ENCODE results near the gene PLEKHG4B. TPM values are rescaled to one million over a fixed set of nuclear protein-coding genes. Genes with fewer than 3 reads are reported as not detected.

The PLEKHG4B gene
- total and polyA plus RNA-seq, 2 of the 8 experiments (the other 6 are each of a cell fraction or from before 2014, with no cell fraction given): 31.1 to 43.6 TPM

GRCh38 chr5:231661-232060 is 139.7 kb downstream of the PLEKHG4B start:
- CTCF ChIA-PET (ENCODE audit: partially characterized antibody): interaction anchor here (1.4 to 1.6 kb wide), 2 partner anchors 40 to 183 kb away, joined by 4 to 7 read pairs; partner anchors contain the start of gene LRRC14B

More at GRCh38 chr5:231661-232060, 139.7 kb downstream of the PLEKHG4B start:
- Histone ChIP-seq H3K4ac (replicated peaks; ENCODE audit: insufficient read length, low read depth, low read length) (no peak overlapping the region), H2BK120ac (replicated peaks; ENCODE audit: low read depth, low read length) (no peak overlapping the region), H2AFZ (ENCODE audit: low read length) (no peak overlapping the region), H2AK5ac (ENCODE audit: low read depth, low read length) (no peak overlapping the region), H3K4me1 (replicated peaks in 1 of 4; ENCODE audit: control insufficient read depth in 3 of 4, insufficient read depth in 4 of 4, low read length in 3 of 4) (peaks cover 0 to 2% (median 0%) of the 10 kb centered on the region in 4 experiments; a peak in 1 of 7 replicates), H2BK5ac (ENCODE audit: low read depth, low read length) (no peak overlapping the region), H3K27me3 (replicated peaks in 1 of 4; ENCODE audit: control insufficient read depth in 3 of 4, extremely low read depth in 1 of 4, insufficient read depth in 3 of 4, low read length in 3 of 4) (no peaks in the 10 kb centered on the region), H2BK20ac (ENCODE audit: low read length) (no peak overlapping the region), H3K56ac (replicated peaks; ENCODE audit: insufficient read length, low read depth, low read length) (no peak overlapping the region), H3K23ac (ENCODE audit: insufficient read length) (no peak overlapping the region), H2BK15ac (ENCODE audit: low read length) (no peak overlapping the region), H3K27ac (ENCODE audit: low read depth, low read length) (no peak overlapping the region), H4K5ac (ENCODE audit: insufficient read length, low read depth, low read length) (no peak overlapping the region), H3K79me2 (ENCODE audit: control insufficient read depth in 1 of 2, insufficient read depth in 2 of 2, low read length in 2 of 2) (no peaks in the 10 kb centered on the region), H4K91ac (replicated peaks; ENCODE audit: insufficient read length, low read length) (no peak overlapping the region), H3K4me3 (ENCODE audit: extremely low read depth in 1 of 4, insufficient read depth in 2 of 4, low read depth in 3 of 4, low read length in 4 of 4) (no peak overlapping the region), H3K4me2 (ENCODE audit: insufficient read depth in 1 of 2, low read depth in 2 of 2, low read length in 2 of 2) (no peak overlapping the region), H4K8ac (ENCODE audit: extremely low read depth, insufficient read depth, low read length) (no peak overlapping the region), H2BK12ac (ENCODE audit: low read depth, low read length) (no peak overlapping the region), H3K9me3 (ENCODE audit: insufficient read depth in 2 of 2, low read depth in 1 of 2, low read length in 1 of 2) (no peaks in the 10 kb centered on the region), H3K36me3 (ENCODE audit: control insufficient read depth in 2 of 4, insufficient read depth in 4 of 4, low read length in 3 of 4) (peaks cover 10 to 55% (median 40%) of the 10 kb centered on the region in 4 experiments; a peak in 7 of 8 replicates), H3K79me1 (ENCODE audit: low read depth, low read length) (peaks cover 3% of the 10 kb centered on the region; the same call in 1 of the 2 replicates), H3K14ac (ENCODE audit: insufficient read length) (no peak overlapping the region), H3K23me2 (ENCODE audit: low read depth, low read length) (no peaks in the 10 kb centered on the region), H3K9ac (replicated peaks in 1 of 4; ENCODE audit: extremely low read depth in 1 of 4, low read depth in 3 of 4, low read length in 3 of 4) (no peak overlapping the region), H3K18ac (ENCODE audit: extremely low read depth, low read length) (no peak overlapping the region), H4K20me1 (replicated peaks in 1 of 2; ENCODE audit: control insufficient read depth in 1 of 2, insufficient read depth in 2 of 2, low read length in 2 of 2) (peaks cover 0 to 3% of the 10 kb centered on the region in 2 experiments)
- FAIRE-seq: no peak
- WGBS, 2 experiments (ENCODE audit: extremely low coverage in 1 of 2, insufficient coverage in 1 of 2, insufficient read length in 1 of 2, insufficient replicate concordance in 2 of 2, low coverage in 1 of 2, low lambda C conversion rate in 2 of 2, missing lambda C conversion rate in 1 of 2): 93% methylated on average over 13 of the region's 13 CpGs; no CpG with 5 or more reads in 1 of the 2 experiments
- DNase-seq (ENCODE audit: low read depth in 1 of 2, low spot score in 2 of 2): no peak
- POLR2A ChIA-PET (ENCODE audit: partially characterized antibody): interaction anchor here (0.6 to 1.6 kb wide), 3 partner anchors 16 to 45 kb away, joined by 3 to 4 read pairs (median 3); no protein-coding TSS in a partner anchor
- TF ChIP-seq SUZ12 (IDR thresholded peaks at IDR 0.05; ENCODE audit: low read length) (no peak), RNF2 (IDR thresholded peaks at IDR 0.05; ENCODE audit: borderline replicate concordance, low read depth, low read length, missing control alignments, poor library complexity, severe bottlenecking) (no peak), SP2 (IDR thresholded peaks at IDR 0.05; ENCODE audit: low read length) (no peak), RFX5 (IDR thresholded peaks at IDR 0.05; ENCODE audit: borderline replicate concordance, low read depth, low read length) (no peak)
